Activated naive CD4-positive, alpha-beta T cell treated with anti-CD3 and anti-CD28 coated beads, Interleukin-2, amount 50 U/mL, for 24 hours (primary cell): ENCODE data around the gene TMEM61.
"Not testable (repeated sequence)": the region's sequence is repeated elsewhere in the genome, so short reads cannot be mapped to it uniquely, and the experiment has no call there.

Experiments
- H3K27ac Mint-ChIP-seq: one replicate; pipeline ENCODE4 v1.8.0; 2021; ENCODE audit warnings: mild to moderate bottlenecking, mixed read lengths
- H3K27me3 Mint-ChIP-seq: one replicate; pipeline ENCODE4 v1.8.0; 2021; ENCODE audit warnings: mixed read lengths
- H3K36me3 Mint-ChIP-seq: one replicate; pipeline ENCODE4 v1.8.0; 2021; ENCODE audit warnings: mixed read lengths
- H3K4me1 Mint-ChIP-seq: one replicate; pipeline ENCODE4 v1.8.0; 2021; ENCODE audit warnings: mixed read lengths
- H3K4me3 Mint-ChIP-seq: one replicate; pipeline ENCODE4 v1.8.0; 2021; ENCODE audit warnings: mild to moderate bottlenecking, mixed read lengths
- H3K9me3 Mint-ChIP-seq: one replicate; pipeline ENCODE4 v1.8.0; 2021; ENCODE audit warnings: mixed read lengths

TMEM61 gene

GRCh38 chr1:54951810-54952226 is 28.6 kb upstream of the TMEM61 start:
- no peak overlapping the region for H3K4me3 Mint-ChIP-seq
- H3K27ac Mint-ChIP-seq = no peak overlapping the region
- H3K9me3 Mint-ChIP-seq = no peaks in the 10 kb centered on the region
- H3K36me3 Mint-ChIP-seq = no peaks in the 10 kb centered on the region
- H3K27me3 Mint-ChIP-seq = peaks cover 1% of the 10 kb centered on the region
- no peaks in the 10 kb centered on the region for H3K4me1 Mint-ChIP-seq

- H3K4me1 Mint-ChIP-seq = no peaks in the 10 kb centered on the region
- peaks cover 5% of the 10 kb centered on the region for H3K9me3 Mint-ChIP-seq
- no peak overlapping the region for H3K27ac Mint-ChIP-seq
- peaks cover 1% of the 10 kb centered on the region for H3K36me3 Mint-ChIP-seq
- no peak overlapping the region for H3K4me3 Mint-ChIP-seq
- H3K27me3 Mint-ChIP-seq = peaks cover 6% of the 10 kb centered on the region
Measured at GRCh38 chr1:54952950-54953718, 27.3 kb upstream of the TMEM61 start.

GRCh38 chr1:54953846-54954245 is 26.6 kb upstream of the TMEM61 start:
- peaks cover 10% of the 10 kb centered on the region for H3K27me3 Mint-ChIP-seq
- no peak overlapping the region for H3K4me3 Mint-ChIP-seq
- peaks cover 4% of the 10 kb centered on the region for H3K36me3 Mint-ChIP-seq

GRCh38 chr1:54955359-54955758 is 25.1 kb upstream of the TMEM61 start:
- peaks cover 4% of the 10 kb centered on the region for H3K36me3 Mint-ChIP-seq
- peaks cover 12% of the 10 kb centered on the region for H3K9me3 Mint-ChIP-seq
- no peak overlapping the region for H3K27ac Mint-ChIP-seq
- no peaks in the 10 kb centered on the region for H3K4me1 Mint-ChIP-seq
- H3K4me3 Mint-ChIP-seq = no peak overlapping the region
- peaks cover 10% of the 10 kb centered on the region for H3K27me3 Mint-ChIP-seq

More at GRCh38 chr1:54953846-54954245, 26.6 kb upstream of the TMEM61 start:
- H3K9me3 Mint-ChIP-seq = peaks cover 10% of the 10 kb centered on the region
- no peaks in the 10 kb centered on the region for H3K4me1 Mint-ChIP-seq
- H3K27ac Mint-ChIP-seq = no peak overlapping the region

GRCh38 chr1:54956726-54957125 is 23.7 kb upstream of the TMEM61 start:
- Mint-ChIP-seq H3K4me1 (no peaks in the 10 kb centered on the region), H3K27ac (no peak overlapping the region), H3K9me3 (peaks cover 12% of the 10 kb centered on the region), H3K36me3 (peaks cover 4% of the 10 kb centered on the region), H3K4me3 (no peak overlapping the region), H3K27me3 (peaks cover 10% of the 10 kb centered on the region)

- Mint-ChIP-seq H3K27me3 (peaks cover 10% of the 10 kb centered on the region), H3K27ac (no peak overlapping the region), H3K36me3 (peaks cover 4% of the 10 kb centered on the region), H3K9me3 (peaks cover 12% of the 10 kb centered on the region), H3K4me1 (no peaks in the 10 kb centered on the region), H3K4me3 (no peak overlapping the region)
Measured at GRCh38 chr1:54959241-54959640, 21.2 kb upstream of the TMEM61 start.

GRCh38 chr1:54962612-54963395 is 17.6 kb upstream of the TMEM61 start:
- Mint-ChIP-seq H3K4me1 (peaks cover 5% of the 10 kb centered on the region), H3K36me3 (peaks cover 4% of the 10 kb centered on the region), H3K27me3 (peaks cover 10% of the 10 kb centered on the region), H3K9me3 (peaks cover 8% of the 10 kb centered on the region), H3K27ac (no peak overlapping the region), H3K4me3 (no peak overlapping the region)

GRCh38 chr1:54963829-54964228 is 16.6 kb upstream of the TMEM61 start:
- not testable (repeated sequence) for H3K9me3 Mint-ChIP-seq, H3K27me3 Mint-ChIP-seq, H3K4me1 Mint-ChIP-seq, H3K27ac Mint-ChIP-seq, H3K36me3 Mint-ChIP-seq, H3K4me3 Mint-ChIP-seq

- Mint-ChIP-seq H3K4me1 (peaks cover 5% of the 10 kb centered on the region), H3K27me3 (peaks cover 11% of the 10 kb centered on the region), H3K9me3 (no peaks in the 10 kb centered on the region), H3K36me3 (peaks cover 2% of the 10 kb centered on the region), H3K4me3 (no peak overlapping the region), H3K27ac (no peak overlapping the region)
Measured at GRCh38 chr1:54965624-54966340, 14.6 kb upstream of the TMEM61 start.

GRCh38 chr1:54967372-54967771 is 13.1 kb upstream of the TMEM61 start:
- H3K27me3 Mint-ChIP-seq = peaks cover 11% of the 10 kb centered on the region
- no peak overlapping the region for H3K27ac Mint-ChIP-seq
- H3K9me3 Mint-ChIP-seq = no peaks in the 10 kb centered on the region
- no peak overlapping the region for H3K4me3 Mint-ChIP-seq
- H3K4me1 Mint-ChIP-seq = peaks cover 5% of the 10 kb centered on the region
- peaks cover 2% of the 10 kb centered on the region for H3K36me3 Mint-ChIP-seq

- Mint-ChIP-seq H3K27me3 (peaks cover 11% of the 10 kb centered on the region), H3K4me3 (no peak overlapping the region), H3K4me1 (peaks cover 5% of the 10 kb centered on the region), H3K27ac (no peak overlapping the region), H3K36me3 (peaks cover 2% of the 10 kb centered on the region), H3K9me3 (no peaks in the 10 kb centered on the region)
Measured at GRCh38 chr1:54968551-54968950, 11.9 kb upstream of the TMEM61 start.

- H3K4me1 Mint-ChIP-seq = peaks cover 5% of the 10 kb centered on the region
- no peak overlapping the region for H3K27ac Mint-ChIP-seq
- H3K36me3 Mint-ChIP-seq = peaks cover 2% of the 10 kb centered on the region
- no peaks in the 10 kb centered on the region for H3K9me3 Mint-ChIP-seq
- peaks cover 13% of the 10 kb centered on the region for H3K27me3 Mint-ChIP-seq
- no peak overlapping the region for H3K4me3 Mint-ChIP-seq
Measured at GRCh38 chr1:54969879-54970278, 10.5 kb upstream of the TMEM61 start.

- H3K27ac Mint-ChIP-seq = no peak overlapping the region
Measured at GRCh38 chr1:54970901-54971300, 9.5 kb upstream of the TMEM61 start.

GRCh38 chr1:54971317-54971791 is 9.1 kb upstream of the TMEM61 start:
- Mint-ChIP-seq H3K4me3 (no peak overlapping the region), H3K27ac (no peak overlapping the region), H3K9me3 (no peaks in the 10 kb centered on the region), H3K27me3 (peaks cover 11% of the 10 kb centered on the region), H3K36me3 (peaks cover 2% of the 10 kb centered on the region), H3K4me1 (no peaks in the 10 kb centered on the region)

More at GRCh38 chr1:54970901-54971300, 9.5 kb upstream of the TMEM61 start:
- Mint-ChIP-seq H3K4me1 (peaks cover 3% of the 10 kb centered on the region), H3K9me3 (no peaks in the 10 kb centered on the region), H3K27me3 (peaks cover 13% of the 10 kb centered on the region), H3K4me3 (no peak overlapping the region), H3K36me3 (peaks cover 2% of the 10 kb centered on the region)

- peaks cover 8% of the 10 kb centered on the region for H3K27me3 Mint-ChIP-seq
- no peak overlapping the region for H3K27ac Mint-ChIP-seq
- H3K9me3 Mint-ChIP-seq = no peaks in the 10 kb centered on the region
- H3K4me3 Mint-ChIP-seq = no peak overlapping the region
- no peaks in the 10 kb centered on the region for H3K36me3 Mint-ChIP-seq
- no peaks in the 10 kb centered on the region for H3K4me1 Mint-ChIP-seq
Measured at GRCh38 chr1:54972436-54972835, 8.0 kb upstream of the TMEM61 start.
